ENCODE results near the gene ADCY3. TPM values are rescaled to one million over a fixed set of nuclear protein-coding genes. Genes with fewer than 3 reads are reported as not detected.

ADCY3 gene
- total RNA-seq, 3 donors from 2014 or later (not counting 1 experiment from before 2014, with no cell fraction given) = 5.4 to 9.2 (median 7.6) TPM

- H3K4me3 ChIP-seq (ENCODE audit: low read length) = no peak overlapping the region
- no peak overlapping the region for H3K27ac Mint-ChIP-seq
- H3K9me3 Mint-ChIP-seq = peaks cover 7 to 11% of the 10 kb centered on the region in 2 donors
- H3K27me3 ChIP-seq (ENCODE audit: control insufficient read depth, insufficient read depth, low read length) = no peaks in the 10 kb centered on the region
- H3K36me3 Mint-ChIP-seq = peaks cover 20% of the 10 kb centered on the region
- DNase-seq = no peak
- H3K9me3 ChIP-seq (ENCODE audit: control insufficient read depth, insufficient read depth, low read length) = peaks cover 14% of the 10 kb centered on the region
- H3K4me1 ChIP-seq (ENCODE audit: control insufficient read depth, insufficient read depth, low read length) = no peaks in the 10 kb centered on the region
- no peak overlapping the region for H3K27ac ChIP-seq (ENCODE audit: low read length)
- H3K4me1 Mint-ChIP-seq = no peaks in the 10 kb centered on the region
- TF ChIP-seq CTCF (IDR thresholded peaks at IDR 0.05) = no peak
- H3K27me3 Mint-ChIP-seq (ENCODE audit: low read depth in 2 of 2) = no peaks in the 10 kb centered on the region
- ATAC-seq = no peak
- H3K36me3 ChIP-seq (ENCODE audit: control insufficient read depth, insufficient read depth, low read length) = no peaks in the 10 kb centered on the region
- no peak overlapping the region for H3K4me3 Mint-ChIP-seq
- intact Hi-C loops (cut with micrococcal nuclease) = no loop called here
- 89% methylated on average over 1 of the region's 2 CpGs for WGBS (ENCODE audit: insufficient coverage)
These were observed 27.1 kb downstream of the ADCY3 start for GRCh38 chr2:24892928-24893327.

GRCh38 chr2:24891201-24891600 lies 28.8 kb downstream of the ADCY3 start:
- Mint-ChIP-seq H3K9me3 (peaks cover 7 to 11% of the 10 kb centered on the region in 2 donors), H3K36me3 (peaks cover 18% of the 10 kb centered on the region), H3K4me3 (no peak overlapping the region), H3K4me1 (peaks cover 0 to 7% of the 10 kb centered on the region in 2 donors), H3K27ac (no peak overlapping the region), H3K27me3 (ENCODE audit: low read depth in 2 of 2) (peaks cover 0 to 4% of the 10 kb centered on the region in 2 donors)
- intact Hi-C loops (cut with micrococcal nuclease) = no loop called here
- TF ChIP-seq CTCF (IDR thresholded peaks at IDR 0.05) = no peak
- Histone ChIP-seq H3K27ac (ENCODE audit: low read length) (no peak overlapping the region), H3K4me1 (ENCODE audit: control insufficient read depth, insufficient read depth, low read length) (no peaks in the 10 kb centered on the region), H3K36me3 (ENCODE audit: control insufficient read depth, insufficient read depth, low read length) (no peaks in the 10 kb centered on the region), H3K27me3 (ENCODE audit: control insufficient read depth, insufficient read depth, low read length) (no peaks in the 10 kb centered on the region), H3K4me3 (ENCODE audit: low read length) (no peak overlapping the region), H3K9me3 (ENCODE audit: control insufficient read depth, insufficient read depth, low read length) (peaks cover 14% of the 10 kb centered on the region)
- 90% methylated on average over 2 of the region's 2 CpGs for WGBS (ENCODE audit: insufficient coverage)
- no peak for DNase-seq
- ATAC-seq = no peak

GRCh38 chr2:24889221-24889620 lies 30.8 kb downstream of the ADCY3 start:
- WGBS (ENCODE audit: insufficient coverage) = 97% methylated on average over 5 of the region's 5 CpGs
- Histone ChIP-seq H3K27me3 (ENCODE audit: control insufficient read depth, insufficient read depth, low read length) (no peaks in the 10 kb centered on the region), H3K36me3 (ENCODE audit: control insufficient read depth, insufficient read depth, low read length) (no peaks in the 10 kb centered on the region), H3K27ac (ENCODE audit: low read length) (no peak overlapping the region), H3K9me3 (ENCODE audit: control insufficient read depth, insufficient read depth, low read length) (peaks cover 8% of the 10 kb centered on the region), H3K4me3 (ENCODE audit: low read length) (no peak overlapping the region), H3K4me1 (ENCODE audit: control insufficient read depth, insufficient read depth, low read length) (no peaks in the 10 kb centered on the region)
- intact Hi-C loops (cut with micrococcal nuclease) = no loop called here
- no peak overlapping the region for H3K27ac Mint-ChIP-seq
- TF ChIP-seq CTCF (IDR thresholded peaks at IDR 0.05) = no peak
- ATAC-seq (no peak), DNase-seq (no peak)
- H3K9me3 Mint-ChIP-seq = no peaks in the 10 kb centered on the region
- no peaks in the 10 kb centered on the region for H3K36me3 Mint-ChIP-seq
- no peak overlapping the region for H3K4me3 Mint-ChIP-seq
- peaks cover 0 to 7% of the 10 kb centered on the region in 2 donors for H3K4me1 Mint-ChIP-seq
- H3K27me3 Mint-ChIP-seq (ENCODE audit: low read depth in 2 of 2) = peaks cover 0 to 4% of the 10 kb centered on the region in 2 donors

- no peak for ATAC-seq
- Histone ChIP-seq H3K9me3 (ENCODE audit: control insufficient read depth, insufficient read depth, low read length) (no peaks in the 10 kb centered on the region), H3K36me3 (ENCODE audit: control insufficient read depth, insufficient read depth, low read length) (no peaks in the 10 kb centered on the region), H3K4me1 (ENCODE audit: control insufficient read depth, insufficient read depth, low read length) (no peaks in the 10 kb centered on the region), H3K27me3 (ENCODE audit: control insufficient read depth, insufficient read depth, low read length) (no peaks in the 10 kb centered on the region), H3K4me3 (ENCODE audit: low read length) (no peak overlapping the region), H3K27ac (ENCODE audit: low read length) (no peak overlapping the region)
- intact Hi-C loops (cut with micrococcal nuclease) = no loop called here
- H3K36me3 Mint-ChIP-seq = no peaks in the 10 kb centered on the region
- H3K27me3 Mint-ChIP-seq (ENCODE audit: low read depth in 2 of 2) = peaks cover 0 to 4% of the 10 kb centered on the region in 2 donors
- no peak for TF ChIP-seq CTCF (IDR thresholded peaks at IDR 0.05)
- no peak for DNase-seq
- H3K27ac Mint-ChIP-seq = no peak overlapping the region
- H3K9me3 Mint-ChIP-seq = no peaks in the 10 kb centered on the region
- H3K4me3 Mint-ChIP-seq = no peak overlapping the region
- WGBS (ENCODE audit: insufficient coverage) = 96% methylated on average over 6 of the region's 6 CpGs
- peaks cover 0 to 7% of the 10 kb centered on the region in 2 donors for H3K4me1 Mint-ChIP-seq
These were observed 31.9 kb downstream of the ADCY3 start for GRCh38 chr2:24888177-24888576.
